Head of caudate nucleus (tissue), 42 donors: ENCODE data around the gene AKR1E2.
A peak's percentile ranks its signal among the peaks of the same experiment; 100 is the strongest.

Experiments
- DNase-seq, 42 donors: peaks; one replicate each; pipeline versions ENCODE4 v3.0.0 to v3.0.0-alpha.2; 2020 to 2021; ENCODE audit warnings: mixed read lengths in 7 of 42
- intact Hi-C: fragments of 100-400 bp; cut with DNase I; formaldehyde crosslinking; loops from one replicate; pipeline ENCODE4 v1.15.0; 2022

AKR1E2 gene

GRCh38 chr10:4825868-4826791, at the start of gene AKR1E2:
AKR1E2 (plus strand) TSS chr10:4826207; CDS start chr10:4826325, 118 bp downstream.
- intact Hi-C loops = no loop called here
- DNase-seq = peak; percentile 52 to 92 (median 81)

- DNase-seq = no peak
- intact Hi-C loops = no loop called here
Measured at GRCh38 chr10:4776234-4776638, 49.8 kb upstream of the AKR1E2 start.

- intact Hi-C loops = no loop called here
- no peak for DNase-seq
Measured at GRCh38 chr10:4778761-4779160, 47.2 kb upstream of the AKR1E2 start.

- intact Hi-C loops = no loop called here
- DNase-seq = no peak
Measured at GRCh38 chr10:4780091-4780490, 45.9 kb upstream of the AKR1E2 start.

GRCh38 chr10:4780782-4781181, 45.2 kb upstream of the AKR1E2 start:
- DNase-seq = no peak
- intact Hi-C loops = no loop called here

GRCh38 chr10:4781955-4782354, 44.1 kb upstream of the AKR1E2 start:
- intact Hi-C loops = no loop called here
- DNase-seq = no peak

- intact Hi-C loops = no loop called here
- DNase-seq = no peak
Measured at GRCh38 chr10:4784667-4785333, 41.2 kb upstream of the AKR1E2 start.

GRCh38 chr10:4786043-4786839, 39.8 kb upstream of the AKR1E2 start:
- intact Hi-C loops = no loop called here

GRCh38 chr10:4790045-4790444, 36.0 kb upstream of the AKR1E2 start:
- intact Hi-C loops = no loop called here
- no peak for DNase-seq

More at GRCh38 chr10:4786043-4786839, 39.8 kb upstream of the AKR1E2 start:
- DNase-seq = no peak

- DNase-seq = no peak
- intact Hi-C loops = no loop called here
Measured at GRCh38 chr10:4790922-4791321, 35.1 kb upstream of the AKR1E2 start.

- intact Hi-C loops = no loop called here
- no peak for DNase-seq
Measured at GRCh38 chr10:4792381-4792780, 33.6 kb upstream of the AKR1E2 start.

GRCh38 chr10:4801405-4801804, 24.6 kb upstream of the AKR1E2 start:
- no peak for DNase-seq
- intact Hi-C loops = no loop called here

- intact Hi-C loops = no loop called here
- no peak for DNase-seq
Measured at GRCh38 chr10:4802711-4803487, 23.1 kb upstream of the AKR1E2 start.

- DNase-seq = no peak
- intact Hi-C loops = no loop called here
Measured at GRCh38 chr10:4803822-4804221, 22.2 kb upstream of the AKR1E2 start.

GRCh38 chr10:4804465-4804864, 21.5 kb upstream of the AKR1E2 start:
- intact Hi-C loops = no loop called here

GRCh38 chr10:4806534-4806933, 19.5 kb upstream of the AKR1E2 start:
- DNase-seq = no peak
- intact Hi-C loops = no loop called here

More at GRCh38 chr10:4804465-4804864, 21.5 kb upstream of the AKR1E2 start:
- no peak for DNase-seq

GRCh38 chr10:4807761-4808507, 18.1 kb upstream of the AKR1E2 start:
- no peak for DNase-seq

GRCh38 chr10:4809156-4809555, 16.9 kb upstream of the AKR1E2 start:
- no peak for DNase-seq
- intact Hi-C loops = no loop called here

More at GRCh38 chr10:4807761-4808507, 18.1 kb upstream of the AKR1E2 start:
- intact Hi-C loops = no loop called here
